ENCODE data around the gene PDGFC. TPM values are rescaled to one million over a fixed set of nuclear protein-coding genes. Genes with fewer than 3 reads are reported as not detected.

The PDGFC gene
- total and polyA plus RNA-seq, 2 of the 13 experiments (the other 11 are each of a cell fraction or from before 2014, with no cell fraction given), result 4.6 to 9.1 TPM

GRCh38 chr4:156885374-156885773, 86.2 kb downstream of the PDGFC start:
- no peaks in the 10 kb centered on the region for H3K9me3 ChIP-seq (ENCODE audit: low read length)
- no peak overlapping the region for H3K27ac ChIP-seq (ENCODE audit: extremely low read length, insufficient read depth, low read length)

DNA sequence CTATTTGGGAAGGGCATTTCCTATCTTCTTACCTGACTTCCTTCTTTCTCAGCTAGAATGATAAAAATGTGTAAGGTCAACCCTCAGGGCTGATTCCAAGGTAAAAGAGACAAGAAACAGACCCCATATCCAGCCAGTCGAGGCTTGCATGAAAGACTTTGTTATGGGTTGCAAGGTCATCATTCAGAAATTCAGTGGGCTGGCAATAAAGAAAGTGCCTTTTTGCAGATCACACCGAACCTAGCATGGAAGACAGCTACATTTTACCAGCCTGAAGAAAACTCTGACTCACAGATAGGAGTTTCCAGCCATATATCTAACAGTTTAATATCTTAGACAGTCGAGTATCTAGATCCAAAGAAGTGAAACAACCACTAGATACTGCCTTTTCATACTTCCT, 87.4 kb downstream of the PDGFC start:
- BruUV-seq (replicated peaks), result no TSS peak
- no peaks in the 10 kb centered on the region for H3K79me2 ChIP-seq (ENCODE audit: insufficient read depth, low read length)
- no peak overlapping the region for H3K9ac ChIP-seq (ENCODE audit: insufficient read depth, low read depth, low read length)
- H3K27ac ChIP-seq (ENCODE audit: extremely low read length, insufficient read depth, low read length), result no peak overlapping the region
- intact Hi-C loops (cut with micrococcal nuclease; ENCODE audit: unreplicated experiment), result no loop called here
- H3K4me2 ChIP-seq (ENCODE audit: low read depth, low read length), result no peak overlapping the region
- H3K36me3 ChIP-seq (replicated peaks in 1 of 2; ENCODE audit: control insufficient read depth in 1 of 2, insufficient read depth in 2 of 2, low read length in 2 of 2), result no peaks in the 10 kb centered on the region
- no peaks in the 10 kb centered on the region for H3K4me1 ChIP-seq (ENCODE audit: insufficient read depth, low read length)
- no peak overlapping the region for H3K4me3 ChIP-seq (replicated peaks in 1 of 3; ENCODE audit: insufficient read depth in 1 of 3, low read depth in 2 of 3, low read length in 3 of 3)
- ChIA-PET POLR2A (no interaction called here), CTCF (ENCODE audit: low intra/inter-chr PET ratio, low total read pairs) (no interaction called here)
- ATAC-seq, result no peak
- 72% methylated on average over 3 of the region's 3 CpGs for WGBS (ENCODE audit: low lambda C conversion rate)
- in situ Hi-C loops (cut with HindIII; ENCODE audit: extremely low pct_ligation_motif_present, low pct_unique_long_range_greater_than_20kb), result no loop called here
- no peak for DNase-seq (ENCODE audit: low spot score)
- no peak for FAIRE-seq
- H2AFZ ChIP-seq (ENCODE audit: low read length), result no peak overlapping the region
- H3K9me3 ChIP-seq (ENCODE audit: low read length), result no peaks in the 10 kb centered on the region
- H4K20me1 ChIP-seq (ENCODE audit: insufficient read depth, low read length), result no peaks in the 10 kb centered on the region
- no peaks in the 10 kb centered on the region; a peak in 1 of 5 replicates for H3K27me3 ChIP-seq (ENCODE audit: control insufficient read depth in 1 of 2, insufficient read depth in 2 of 2, low read length in 2 of 2)
- no peak for TF ChIP-seq KDM4B (CRISPR knock-in tag; IDR thresholded peaks at IDR 0.05)
- TF ChIP-seq SYNCRIP (IDR thresholded peaks at IDR 0.05; ENCODE audit: insufficient read depth, low read depth, low read length), result no peak
- no peak for TF ChIP-seq ZMAT3 (CRISPR knock-in tag; conservative IDR thresholded peaks at IDR 0.05)
- no peak for TF ChIP-seq XBP1 (CRISPR knock-in tag; IDR thresholded peaks at IDR 0.05)
- no peak for TF ChIP-seq SP4 (CRISPR knock-in tag; IDR thresholded peaks at IDR 0.05)
- TF ChIP-seq, protein P1, sequence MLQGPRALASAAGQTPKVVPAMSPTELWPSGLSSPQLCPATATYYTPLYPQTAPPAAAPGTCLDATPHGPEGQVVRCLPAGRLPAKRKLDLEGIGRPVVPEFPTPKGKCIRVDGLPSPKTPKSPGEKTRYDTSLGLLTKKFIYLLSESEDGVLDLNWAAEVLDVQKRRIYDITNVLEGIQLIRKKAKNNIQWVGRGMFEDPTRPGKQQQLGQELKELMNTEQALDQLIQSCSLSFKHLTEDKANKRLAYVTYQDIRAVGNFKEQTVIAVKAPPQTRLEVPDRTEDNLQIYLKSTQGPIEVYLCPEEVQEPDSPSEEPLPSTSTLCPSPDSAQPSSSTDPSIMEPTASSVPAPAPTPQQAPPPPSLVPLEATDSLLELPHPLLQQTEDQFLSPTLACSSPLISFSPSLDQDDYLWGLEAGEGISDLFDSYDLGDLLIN (CRISPR knock-in tag; IDR thresholded peaks at IDR 0.05; ENCODE audit: borderline replicate concordance), result no peak
- TF ChIP-seq ZNF777 (CRISPR knock-in tag; IDR thresholded peaks at IDR 0.05), result no peak
- no peak for TF ChIP-seq JDP2 (CRISPR knock-in tag; IDR thresholded peaks at IDR 0.05; ENCODE audit: borderline replicate concordance)
- no peak for TF ChIP-seq ZHX1 (CRISPR knock-in tag; IDR thresholded peaks at IDR 0.05; ENCODE audit: low read depth)
- TF ChIP-seq ZNF562 (CRISPR knock-in tag; IDR thresholded peaks at IDR 0.05; ENCODE audit: borderline replicate concordance), result no peak
- TF ChIP-seq SUZ12 (IDR thresholded peaks at IDR 0.05; ENCODE audit: low read depth, low read length), result no peak
- TF ChIP-seq RCOR2 (CRISPR knock-in tag; IDR thresholded peaks at IDR 0.05), result no peak
- no peak for TF ChIP-seq ZSCAN30 (CRISPR knock-in tag; IDR thresholded peaks at IDR 0.05)
- no peak for TF ChIP-seq ZNF746 (CRISPR knock-in tag; IDR thresholded peaks at IDR 0.05)

More at GRCh38 chr4:156885374-156885773, 86.2 kb downstream of the PDGFC start:
- WGBS (ENCODE audit: low lambda C conversion rate), result 100% methylated on average over 1 of the region's 1 CpG
- no peaks in the 10 kb centered on the region for H3K4me1 ChIP-seq (ENCODE audit: insufficient read depth, low read length)
- POLR2A ChIA-PET, result no interaction called here
- intact Hi-C loops (cut with micrococcal nuclease; ENCODE audit: unreplicated experiment), result no loop called here
- H3K27me3 ChIP-seq (ENCODE audit: control insufficient read depth in 1 of 2, insufficient read depth in 2 of 2, low read length in 2 of 2), result no peaks in the 10 kb centered on the region; a peak in 1 of 5 replicates
- ATAC-seq, result no peak
- H3K36me3 ChIP-seq (replicated peaks in 1 of 2; ENCODE audit: control insufficient read depth in 1 of 2, insufficient read depth in 2 of 2, low read length in 2 of 2), result no peaks in the 10 kb centered on the region
- TF ChIP-seq MAFF (IDR thresholded peaks at IDR 0.05; ENCODE audit: low read depth, low read length), result peak; percentile 85
- peak; percentile 81 to 88 for TF ChIP-seq MAFK (conservative IDR thresholded peaks at IDR 0.05 in 1 of 2, IDR thresholded peaks at IDR 0.05 in 1 of 2; ENCODE audit: low read length in 2 of 2)
- TF ChIP-seq SKI (IDR thresholded peaks at IDR 0.05; ENCODE audit: partially characterized antibody), result no peak
- H2AFZ ChIP-seq (ENCODE audit: low read length), result no peak overlapping the region
- no peak for DNase-seq (ENCODE audit: low spot score)
- H3K9ac ChIP-seq (ENCODE audit: insufficient read depth, low read depth, low read length), result no peak overlapping the region
- CTCF ChIA-PET (ENCODE audit: low intra/inter-chr PET ratio, low total read pairs), result no interaction called here
- no peak overlapping the region for H3K4me2 ChIP-seq (ENCODE audit: low read depth, low read length)
- no peak overlapping the region for H3K4me3 ChIP-seq (replicated peaks in 1 of 3; ENCODE audit: insufficient read depth in 1 of 3, low read depth in 2 of 3, low read length in 3 of 3)
- BruUV-seq (replicated peaks), result no TSS peak
- in situ Hi-C loops (cut with HindIII; ENCODE audit: extremely low pct_ligation_motif_present, low pct_unique_long_range_greater_than_20kb), result no loop called here
- no peak for FAIRE-seq
- no peaks in the 10 kb centered on the region for H4K20me1 ChIP-seq (ENCODE audit: insufficient read depth, low read length)
- H3K79me2 ChIP-seq (ENCODE audit: insufficient read depth, low read length), result no peaks in the 10 kb centered on the region

Measured in HepG2 (cell line).